ENCODE measurements around the gene CELA3B.
"Not testable (repeated sequence)": the region's sequence is repeated elsewhere in the genome, so short reads cannot be mapped to it uniquely, and the experiment has no call there.

- TF ChIP-seq CTCF (conservative IDR thresholded peaks at IDR 0.05; ENCODE audit: low read depth, low read length); EZH2 (IDR thresholded peaks at IDR 0.05; ENCODE audit: borderline replicate concordance, low read depth, low read length, poor library complexity, severe bottlenecking): not testable (repeated sequence)
These were observed 21.9 kb downstream of the CELA3B start for GRCh38 chr1:21998624-21999294.

Measured in A673 (cell line).